Activated CD4-positive, alpha-beta T cell treated with anti-CD3 and anti-CD28 coated beads, Interleukin-2, amount 10 ng/mL, durations not matched to agents 24 days and 14 days (primary cell): ENCODE measurements around the gene WFDC1. TPM values are rescaled to one million over a fixed set of nuclear protein-coding genes. Genes with fewer than 3 reads are reported as not detected.

Experiments used
- DNase-seq: peaks from one replicate; pipeline ENCODE4 v3.0.0; 2022
- H3K27ac Mint-ChIP-seq: one replicate; pipeline ENCODE4 v1.8.0; 2022; ENCODE audit warnings: mild to moderate bottlenecking, mixed read lengths
- H3K27me3 Mint-ChIP-seq: one replicate; pipeline ENCODE4 v1.8.0; 2022; ENCODE audit warnings: mixed read lengths
- H3K36me3 Mint-ChIP-seq: one replicate; pipeline ENCODE4 v1.8.0; 2022; ENCODE audit warnings: low read depth, mild to moderate bottlenecking, mixed read lengths
- H3K4me1 Mint-ChIP-seq: one replicate; pipeline ENCODE4 v1.8.0; 2021; ENCODE audit warnings: mixed read lengths
- H3K4me3 Mint-ChIP-seq: one replicate; pipeline ENCODE4 v1.8.0; 2022; ENCODE audit warnings: mild to moderate bottlenecking, moderate library complexity, mixed read lengths
- H3K9me3 Mint-ChIP-seq: one replicate; pipeline ENCODE4 v1.8.0; 2021; ENCODE audit warnings: mixed read lengths
- intact Hi-C: fragments of 100-400 bp; cut with micrococcal nuclease; formaldehyde crosslinking; loops from one replicate; pipeline ENCODE4 v1.15.1; 2023
- total RNA-seq: library from RNA; stranded (reverse); gene quantifications from 2 replicates; pipeline ENCODE4 v1.2.3, GENCODE V29; 2022

WFDC1 gene
- total RNA-seq, 1 donor from 2014 or later = not detected

GRCh38 chr16:84299734-84300440, 5.2 kb downstream of the WFDC1 start:
- intact Hi-C loops = no loop called here
- Mint-ChIP-seq H3K4me1 (no peaks in the 10 kb centered on the region), H3K4me3 (no peak overlapping the region), H3K27me3 (peaks cover 20% of the 10 kb centered on the region), H3K36me3 (no peaks in the 10 kb centered on the region), H3K27ac (no peak overlapping the region), H3K9me3 (no peaks in the 10 kb centered on the region)
- no peak for DNase-seq

DNA sequence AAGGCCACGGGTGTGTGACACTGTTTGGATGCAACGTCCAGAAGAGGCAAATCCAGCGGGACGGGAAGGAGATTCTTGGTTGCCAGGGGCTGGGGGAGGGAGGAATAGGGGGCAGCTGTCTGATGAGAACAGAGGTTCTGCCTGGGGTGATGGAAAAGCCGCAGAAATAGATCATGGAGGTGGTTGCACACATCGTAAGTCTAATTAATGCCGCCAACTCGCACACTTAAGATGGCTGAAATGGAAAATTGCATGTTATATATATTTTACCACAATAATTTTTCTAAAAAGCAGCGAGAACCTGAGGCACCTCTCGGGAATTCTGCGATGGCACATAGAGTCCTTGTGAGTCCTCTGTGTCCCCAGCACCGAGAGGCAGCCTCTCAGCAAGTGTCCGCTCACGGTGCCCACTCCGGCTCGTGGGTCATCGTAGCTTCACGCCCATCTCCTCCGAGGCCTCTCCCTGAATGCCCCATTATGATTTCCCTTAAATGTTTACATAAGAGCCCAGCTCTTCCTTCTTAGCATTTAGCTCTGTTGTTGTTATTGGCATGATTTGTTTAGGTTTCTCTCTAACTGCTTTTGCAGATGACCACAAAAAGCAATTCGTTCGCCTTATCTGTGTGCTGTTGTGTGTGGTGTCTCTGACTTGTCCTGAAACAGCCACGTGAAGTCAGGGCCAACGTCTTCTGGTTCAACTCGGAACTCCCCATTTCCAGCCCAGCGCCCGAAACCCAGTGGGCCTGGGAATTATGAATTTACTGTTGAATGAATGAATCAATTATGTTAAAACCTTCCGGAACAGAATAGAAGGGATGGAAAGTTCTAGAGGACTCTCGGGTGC, 7.7 kb downstream of the WFDC1 start:
- DNase-seq = no peak
- no peak overlapping the region for H3K4me3 Mint-ChIP-seq
- intact Hi-C loops = no loop called here
- no peaks in the 10 kb centered on the region for H3K27me3 Mint-ChIP-seq
- H3K9me3 Mint-ChIP-seq = no peaks in the 10 kb centered on the region
- H3K27ac Mint-ChIP-seq = no peak overlapping the region
- no peaks in the 10 kb centered on the region for H3K4me1 Mint-ChIP-seq
- H3K36me3 Mint-ChIP-seq = no peaks in the 10 kb centered on the region

- no peaks in the 10 kb centered on the region for H3K4me1 Mint-ChIP-seq
- no peak for DNase-seq
- H3K9me3 Mint-ChIP-seq = no peaks in the 10 kb centered on the region
- H3K27ac Mint-ChIP-seq = no peak overlapping the region
- H3K36me3 Mint-ChIP-seq = no peaks in the 10 kb centered on the region
- no peaks in the 10 kb centered on the region for H3K27me3 Mint-ChIP-seq
- no peak overlapping the region for H3K4me3 Mint-ChIP-seq
- intact Hi-C loops = no loop called here
Observed at GRCh38 chr16:84303023-84303422, 8.3 kb downstream of the WFDC1 start.

DNA sequence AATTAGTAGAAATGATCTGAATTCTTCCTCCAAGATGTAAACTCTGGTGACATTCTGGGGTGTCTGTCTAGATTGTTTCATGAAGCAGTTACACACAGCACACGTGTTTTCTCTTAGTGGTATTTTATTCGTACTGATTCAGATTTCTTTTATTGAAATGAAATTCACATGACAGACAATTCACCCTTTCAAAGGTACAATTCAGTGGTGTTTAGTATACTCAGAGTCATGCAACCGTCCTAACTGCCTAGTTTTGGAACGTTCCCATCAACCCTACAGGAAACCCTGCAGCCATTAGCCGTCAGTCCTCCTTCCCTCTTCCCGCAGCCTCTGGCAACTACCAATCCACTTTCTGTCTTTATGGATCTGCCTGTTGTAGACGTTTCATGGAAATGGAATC, 8.8 kb downstream of the WFDC1 start:
- intact Hi-C loops = no loop called here
- DNase-seq = no peak
- Mint-ChIP-seq H3K27ac (no peak overlapping the region), H3K27me3 (no peaks in the 10 kb centered on the region), H3K4me3 (no peak overlapping the region), H3K36me3 (no peaks in the 10 kb centered on the region), H3K9me3 (no peaks in the 10 kb centered on the region), H3K4me1 (no peaks in the 10 kb centered on the region)

DNA sequence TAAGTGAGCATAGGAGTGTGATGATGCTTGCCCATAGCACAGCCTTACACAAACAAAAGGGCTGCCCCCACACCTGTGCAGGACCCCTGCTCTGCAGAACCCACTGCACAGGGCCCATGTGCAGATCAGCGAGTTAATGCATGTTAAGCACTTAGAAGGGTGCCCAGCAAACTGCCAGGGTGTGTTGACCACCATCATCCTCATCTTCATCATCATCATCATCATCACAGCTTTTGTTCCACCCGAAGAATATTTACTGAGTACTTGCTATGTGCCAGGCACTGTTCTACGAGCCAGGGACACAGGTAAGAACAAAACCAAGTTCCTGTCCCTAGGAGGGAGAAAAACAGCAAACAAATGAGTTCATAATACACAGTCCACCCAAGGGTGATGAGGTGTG, 11.9 kb downstream of the WFDC1 start:
- H3K4me1 Mint-ChIP-seq = no peaks in the 10 kb centered on the region
- intact Hi-C loops = no loop called here
- H3K27me3 Mint-ChIP-seq = peaks cover 4% of the 10 kb centered on the region

DNA sequence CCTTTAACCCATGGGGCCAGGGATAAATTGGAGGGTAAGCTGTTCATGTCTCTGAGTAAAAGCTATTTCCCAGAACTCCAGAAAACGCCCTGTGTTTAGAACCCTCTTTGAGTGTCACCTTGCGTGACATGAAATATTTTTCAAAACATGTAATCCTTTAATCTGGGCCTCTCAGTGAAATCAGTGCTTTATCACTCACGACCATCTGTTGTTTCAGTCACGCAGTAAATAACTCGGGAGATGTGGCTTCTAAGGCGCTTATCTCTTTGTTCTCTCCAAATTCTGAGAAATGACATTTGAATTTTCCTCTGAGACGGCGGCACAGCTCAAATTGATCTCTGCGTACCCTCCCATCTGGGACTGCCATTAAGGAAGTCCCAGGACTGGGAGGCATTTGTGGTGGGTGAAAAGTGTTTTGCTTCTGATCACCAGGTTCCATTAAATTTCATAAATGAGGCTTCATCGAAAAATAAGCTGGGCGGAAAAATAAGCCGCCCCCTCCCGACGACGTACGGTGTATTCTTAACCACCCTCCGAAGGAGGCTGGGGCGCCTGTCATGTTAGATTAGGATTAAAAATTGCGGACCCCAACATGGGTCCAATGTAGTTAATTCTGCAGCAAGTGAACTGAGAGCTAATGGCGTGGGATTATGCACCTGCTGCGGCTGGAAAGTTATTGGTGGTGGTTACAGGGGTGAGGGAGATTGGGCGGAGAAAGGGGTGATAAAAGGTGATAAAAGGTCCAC, 12.7 kb downstream of the WFDC1 start:
- Mint-ChIP-seq H3K4me1 (no peaks in the 10 kb centered on the region), H3K27me3 (peaks cover 9% of the 10 kb centered on the region), H3K27ac (no peak overlapping the region), H3K36me3 (no peaks in the 10 kb centered on the region), H3K9me3 (no peaks in the 10 kb centered on the region), H3K4me3 (no peak overlapping the region)
- intact Hi-C loops = no loop called here
- DNase-seq = no peak

More for the DNA sequence above, 11.9 kb downstream of the WFDC1 start:
- H3K4me3 Mint-ChIP-seq = no peak overlapping the region
- no peaks in the 10 kb centered on the region for H3K36me3 Mint-ChIP-seq
- H3K9me3 Mint-ChIP-seq = no peaks in the 10 kb centered on the region
- DNase-seq = no peak
- no peak overlapping the region for H3K27ac Mint-ChIP-seq

DNA sequence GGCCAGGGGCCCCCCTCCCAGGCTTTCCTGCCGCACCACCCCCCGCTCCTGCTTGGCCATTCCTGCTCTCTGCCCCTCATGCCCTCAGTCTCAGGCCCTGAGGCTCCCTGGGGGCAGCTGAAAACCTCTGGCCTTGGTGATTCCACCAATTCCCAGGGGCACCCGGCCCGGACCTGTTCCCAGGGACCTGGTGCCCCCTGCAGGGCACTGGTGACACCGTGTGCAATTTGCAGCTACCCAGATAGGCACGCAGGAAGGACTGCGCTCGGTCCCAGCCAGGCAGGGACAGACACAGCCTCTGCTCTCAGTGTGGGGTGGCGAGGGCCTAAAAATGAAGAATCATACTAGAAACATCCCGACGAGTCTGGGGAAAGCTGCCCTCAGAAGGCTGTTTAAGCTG, 13.4 kb downstream of the WFDC1 start:
- intact Hi-C loops = no loop called here

GRCh38 chr16:84310642-84311041, 16.0 kb downstream of the WFDC1 start:
- no peak overlapping the region for H3K27ac Mint-ChIP-seq
- intact Hi-C loops = no loop called here
- H3K27me3 Mint-ChIP-seq = peaks cover 25% of the 10 kb centered on the region
- DNase-seq = no peak
- no peaks in the 10 kb centered on the region for H3K9me3 Mint-ChIP-seq
- H3K4me3 Mint-ChIP-seq = no peak overlapping the region
- H3K4me1 Mint-ChIP-seq = no peaks in the 10 kb centered on the region
- no peaks in the 10 kb centered on the region for H3K36me3 Mint-ChIP-seq

More for the DNA sequence above, 13.4 kb downstream of the WFDC1 start:
- Mint-ChIP-seq H3K27ac (no peak overlapping the region), H3K27me3 (peaks cover 12% of the 10 kb centered on the region), H3K36me3 (no peaks in the 10 kb centered on the region), H3K4me1 (no peaks in the 10 kb centered on the region), H3K9me3 (no peaks in the 10 kb centered on the region), H3K4me3 (no peak overlapping the region)
- peak; percentile 60 for DNase-seq

GRCh38 chr16:84312783-84313382, 18.2 kb downstream of the WFDC1 start:
- intact Hi-C loops = no loop called here
- Mint-ChIP-seq H3K27me3 (peaks cover 25% of the 10 kb centered on the region), H3K27ac (no peak overlapping the region), H3K36me3 (no peaks in the 10 kb centered on the region), H3K9me3 (no peaks in the 10 kb centered on the region), H3K4me3 (no peak overlapping the region), H3K4me1 (no peaks in the 10 kb centered on the region)
- DNase-seq = no peak

DNA sequence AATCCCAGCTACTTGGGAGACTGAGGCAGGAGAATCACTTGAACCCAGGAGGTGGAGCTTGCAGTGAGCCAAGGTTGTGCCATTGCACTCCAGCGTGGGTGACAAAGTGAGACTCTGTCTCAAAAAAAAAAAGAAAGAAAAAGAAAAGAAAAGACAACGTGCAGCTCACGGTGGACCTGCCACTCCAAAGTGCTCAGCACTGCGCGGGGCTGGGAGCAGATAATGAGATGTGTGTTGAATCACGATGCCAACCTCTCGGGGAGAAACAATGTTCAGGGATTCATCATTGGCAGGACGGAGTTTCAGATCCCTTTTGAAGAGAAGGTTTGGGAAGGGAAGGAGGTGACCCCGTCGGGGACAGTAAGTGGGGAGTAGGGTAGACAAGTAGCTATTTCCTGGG, 19.2 kb downstream of the WFDC1 start:
- no peak for DNase-seq
- Mint-ChIP-seq H3K27me3 (peaks cover 25% of the 10 kb centered on the region), H3K9me3 (peaks cover 4% of the 10 kb centered on the region), H3K4me3 (no peak overlapping the region), H3K27ac (no peak overlapping the region), H3K36me3 (no peaks in the 10 kb centered on the region), H3K4me1 (no peaks in the 10 kb centered on the region)
- intact Hi-C loops = no loop called here

GRCh38 chr16:84314373-84314772, 19.7 kb downstream of the WFDC1 start:
- DNase-seq = no peak
- intact Hi-C loops = no loop called here
- peaks cover 25% of the 10 kb centered on the region for H3K27me3 Mint-ChIP-seq
- H3K27ac Mint-ChIP-seq = no peak overlapping the region
- H3K36me3 Mint-ChIP-seq = no peaks in the 10 kb centered on the region
- no peak overlapping the region for H3K4me3 Mint-ChIP-seq
- H3K4me1 Mint-ChIP-seq = no peaks in the 10 kb centered on the region
- peaks cover 5% of the 10 kb centered on the region for H3K9me3 Mint-ChIP-seq

DNA sequence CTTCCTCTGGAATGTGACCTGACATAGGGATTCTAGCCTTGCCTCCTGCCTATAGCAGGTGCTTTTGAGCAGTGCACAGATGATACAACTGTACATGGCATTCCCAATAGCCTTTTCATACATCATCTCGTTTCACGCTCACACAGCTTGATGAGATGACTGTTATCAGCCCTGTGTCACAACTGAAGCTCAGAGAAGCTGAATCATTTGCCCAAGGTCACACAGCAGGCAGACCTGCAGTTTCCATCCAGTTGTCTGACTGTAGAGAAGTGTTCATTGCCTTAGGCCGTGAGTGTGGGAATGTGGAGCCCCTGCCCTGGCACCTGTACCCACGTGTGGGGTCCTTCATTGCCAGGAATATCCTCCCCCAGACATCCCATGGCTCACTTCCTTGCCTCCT, 20.1 kb downstream of the WFDC1 start:
- Mint-ChIP-seq H3K36me3 (no peaks in the 10 kb centered on the region), H3K27ac (no peak overlapping the region), H3K27me3 (peaks cover 25% of the 10 kb centered on the region), H3K9me3 (peaks cover 5% of the 10 kb centered on the region), H3K4me1 (no peaks in the 10 kb centered on the region), H3K4me3 (no peak overlapping the region)
- DNase-seq = no peak
- intact Hi-C loops = no loop called here

DNA sequence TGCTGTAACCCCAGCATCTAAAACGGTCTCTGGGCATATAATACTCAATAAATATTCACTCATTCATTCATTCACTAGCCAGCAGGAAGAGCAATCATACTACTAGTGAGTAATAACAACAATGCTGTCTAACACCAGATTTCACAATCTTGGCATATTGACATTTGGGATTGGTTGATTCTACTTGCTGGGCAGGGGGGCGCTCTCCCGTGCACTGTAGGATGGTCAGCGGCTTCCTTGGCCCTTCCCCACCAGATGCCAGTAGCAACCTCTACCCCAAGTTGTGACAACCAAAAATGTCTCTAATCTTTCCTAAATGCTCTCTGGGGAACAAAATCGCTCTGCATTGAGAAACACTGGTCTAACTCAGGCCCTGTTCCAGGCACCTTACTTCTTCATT, 20.7 kb downstream of the WFDC1 start:
- Mint-ChIP-seq H3K36me3 (no peaks in the 10 kb centered on the region), H3K27me3 (peaks cover 25% of the 10 kb centered on the region), H3K4me1 (no peaks in the 10 kb centered on the region), H3K27ac (no peak overlapping the region), H3K4me3 (no peak overlapping the region), H3K9me3 (peaks cover 5% of the 10 kb centered on the region)
- intact Hi-C loops = no loop called here
- no peak for DNase-seq
